ENCODE measurements around the gene GLDN. TPM values are rescaled to one million over a fixed set of nuclear protein-coding genes. Genes with fewer than 3 reads are reported as not detected.

The GLDN gene
- total RNA-seq, 4 donors from 2014 or later: 2.2 to 9.9 (median 4.3) TPM

DNA sequence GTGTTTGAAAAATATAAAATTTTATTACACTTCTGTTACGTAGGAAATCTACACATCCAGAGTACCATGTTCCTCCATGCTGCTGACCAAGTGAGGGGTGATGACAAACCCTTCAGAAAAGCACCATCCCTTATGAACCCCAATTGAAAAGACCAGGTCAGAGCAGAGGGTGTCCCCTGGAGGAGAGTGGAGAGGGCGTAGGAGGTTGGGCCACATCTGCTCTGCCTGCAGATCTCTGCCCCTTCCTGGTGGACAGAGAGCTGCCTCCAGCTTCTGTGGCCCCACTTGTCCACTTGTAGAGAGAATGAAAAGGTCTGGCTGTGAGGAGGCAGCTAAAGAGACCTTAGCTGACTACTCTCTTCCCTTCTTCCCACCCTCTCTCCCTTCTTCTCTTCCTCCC is 55.5 kb downstream of the GLDN start:
- no peaks in the 10 kb centered on the region for H3K9me3 ChIP-seq
- 88% methylated on average over 2 of the region's 2 CpGs for WGBS
- no peak overlapping the region for H3K4me3 ChIP-seq
- no peaks in the 10 kb centered on the region for H3K36me3 ChIP-seq
- H3K4me1 ChIP-seq: no peaks in the 10 kb centered on the region
- peaks cover 0 to 1% (median 0%) of the 10 kb centered on the region in 4 donors for H3K27me3 ChIP-seq
- H3K27ac ChIP-seq (replicated peaks in 1 of 4): no peak overlapping the region
- no peak for DNase-seq (ENCODE audit: extremely low spot score)
- intact Hi-C loops (cut with DNase I): no loop called here
- TF ChIP-seq, protein P1, sequence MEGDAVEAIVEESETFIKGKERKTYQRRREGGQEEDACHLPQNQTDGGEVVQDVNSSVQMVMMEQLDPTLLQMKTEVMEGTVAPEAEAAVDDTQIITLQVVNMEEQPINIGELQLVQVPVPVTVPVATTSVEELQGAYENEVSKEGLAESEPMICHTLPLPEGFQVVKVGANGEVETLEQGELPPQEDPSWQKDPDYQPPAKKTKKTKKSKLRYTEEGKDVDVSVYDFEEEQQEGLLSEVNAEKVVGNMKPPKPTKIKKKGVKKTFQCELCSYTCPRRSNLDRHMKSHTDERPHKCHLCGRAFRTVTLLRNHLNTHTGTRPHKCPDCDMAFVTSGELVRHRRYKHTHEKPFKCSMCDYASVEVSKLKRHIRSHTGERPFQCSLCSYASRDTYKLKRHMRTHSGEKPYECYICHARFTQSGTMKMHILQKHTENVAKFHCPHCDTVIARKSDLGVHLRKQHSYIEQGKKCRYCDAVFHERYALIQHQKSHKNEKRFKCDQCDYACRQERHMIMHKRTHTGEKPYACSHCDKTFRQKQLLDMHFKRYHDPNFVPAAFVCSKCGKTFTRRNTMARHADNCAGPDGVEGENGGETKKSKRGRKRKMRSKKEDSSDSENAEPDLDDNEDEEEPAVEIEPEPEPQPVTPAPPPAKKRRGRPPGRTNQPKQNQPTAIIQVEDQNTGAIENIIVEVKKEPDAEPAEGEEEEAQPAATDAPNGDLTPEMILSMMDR (IDR thresholded peaks at IDR 0.05): no peak
- TF ChIP-seq POLR2AphosphoS5 (IDR thresholded peaks at IDR 0.05): no peak
- TF ChIP-seq POLR2A (IDR thresholded peaks at IDR 0.05; ENCODE audit: low read depth): no peak
- TF ChIP-seq EP300 (IDR thresholded peaks at IDR 0.05): no peak

DNA sequence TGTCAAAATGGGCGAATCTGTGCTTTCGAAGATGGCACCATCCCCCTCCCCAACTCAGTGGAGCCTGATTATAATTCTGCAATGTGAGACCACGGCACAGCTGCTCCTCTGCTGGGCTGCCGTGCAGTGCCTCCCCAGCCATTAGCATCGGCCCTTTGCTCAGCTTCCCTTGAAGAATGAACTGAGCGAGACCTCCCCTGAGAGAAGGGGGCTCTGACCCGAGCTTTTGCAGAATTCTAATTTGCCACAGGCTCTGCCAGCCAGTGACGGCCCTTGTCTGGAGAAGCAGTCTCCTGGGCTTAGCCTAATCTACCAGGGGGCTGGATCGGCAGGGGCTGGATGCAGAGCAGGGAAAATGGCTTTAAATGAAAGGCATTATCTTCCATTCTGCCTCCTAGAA is 57.2 kb downstream of the GLDN start:
- Histone ChIP-seq H3K4me1 (no peaks in the 10 kb centered on the region), H3K27ac (replicated peaks in 1 of 4) (no peak overlapping the region), H3K36me3 (no peaks in the 10 kb centered on the region), H3K27me3 (peaks cover 0 to 6% (median 0%) of the 10 kb centered on the region in 4 donors), H3K4me3 (no peak overlapping the region), H3K9me3 (no peaks in the 10 kb centered on the region)
- intact Hi-C loops (cut with DNase I): no loop called here
- 68% methylated on average over 9 of the region's 9 CpGs for WGBS
- DNase-seq (ENCODE audit: extremely low spot score): no peak
- TF ChIP-seq POLR2AphosphoS5 (IDR thresholded peaks at IDR 0.05) (no peak), POLR2A (IDR thresholded peaks at IDR 0.05; ENCODE audit: low read depth) (no peak), EP300 (IDR thresholded peaks at IDR 0.05) (no peak)
- TF ChIP-seq, protein P1 (IDR thresholded peaks at IDR 0.05): no peak

DNA sequence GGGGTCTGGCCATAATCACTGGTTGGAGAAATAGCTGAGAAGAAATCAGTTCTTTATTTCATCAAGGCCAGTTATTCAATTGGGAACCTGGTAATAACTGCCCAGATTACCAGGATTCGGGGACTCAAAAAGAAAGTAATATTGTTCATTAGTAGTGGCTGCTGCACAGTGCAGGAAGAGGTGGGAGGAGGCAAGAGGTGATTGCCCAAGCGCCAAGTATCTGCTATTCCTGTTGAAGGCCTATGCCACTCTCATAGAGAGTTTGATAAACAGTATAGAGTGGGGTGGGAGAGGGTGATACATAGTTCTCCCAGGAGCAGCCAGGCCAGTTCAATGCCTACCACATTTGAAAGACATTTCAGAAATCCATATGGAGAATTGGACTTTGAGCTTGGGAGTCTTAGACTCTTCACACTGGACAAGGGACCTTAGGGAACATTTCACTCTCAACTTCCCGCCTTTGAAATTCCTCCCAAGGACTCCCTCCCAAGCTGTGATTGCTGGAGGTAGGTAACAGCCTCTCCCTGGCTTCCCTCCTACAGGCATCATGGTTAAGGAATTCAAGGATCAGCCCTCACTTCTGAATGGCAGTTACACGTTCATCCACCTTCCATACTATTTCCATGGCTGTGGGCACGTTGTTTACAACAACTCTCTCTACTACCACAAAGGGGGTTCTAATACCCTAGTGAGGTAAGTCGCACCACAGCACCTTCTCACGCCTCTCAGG is 59.8 kb downstream of the GLDN start:
- Histone ChIP-seq H3K4me3 (no peak overlapping the region), H3K9me3 (no peaks in the 10 kb centered on the region), H3K4me1 (peaks cover 0 to 8% (median 3%) of the 10 kb centered on the region in 4 donors), H3K36me3 (no peaks in the 10 kb centered on the region), H3K27ac (replicated peaks in 1 of 4) (no peak overlapping the region), H3K27me3 (peaks cover 0 to 6% (median 0%) of the 10 kb centered on the region in 4 donors)
- intact Hi-C loops (cut with DNase I): loop anchor here (5.0 kb wide), 3 partner anchors 119 to 239 kb away; no protein-coding TSS in a partner anchor
- 88% methylated on average over 7 of the region's 7 CpGs for WGBS
- no peak for TF ChIP-seq POLR2A (IDR thresholded peaks at IDR 0.05; ENCODE audit: low read depth)
- TF ChIP-seq POLR2AphosphoS5 (IDR thresholded peaks at IDR 0.05): no peak
- TF ChIP-seq, protein P1 (IDR thresholded peaks at IDR 0.05): no peak
- no peak for TF ChIP-seq EP300 (IDR thresholded peaks at IDR 0.05)
- DNase-seq (ENCODE audit: extremely low spot score): no peak

DNA sequence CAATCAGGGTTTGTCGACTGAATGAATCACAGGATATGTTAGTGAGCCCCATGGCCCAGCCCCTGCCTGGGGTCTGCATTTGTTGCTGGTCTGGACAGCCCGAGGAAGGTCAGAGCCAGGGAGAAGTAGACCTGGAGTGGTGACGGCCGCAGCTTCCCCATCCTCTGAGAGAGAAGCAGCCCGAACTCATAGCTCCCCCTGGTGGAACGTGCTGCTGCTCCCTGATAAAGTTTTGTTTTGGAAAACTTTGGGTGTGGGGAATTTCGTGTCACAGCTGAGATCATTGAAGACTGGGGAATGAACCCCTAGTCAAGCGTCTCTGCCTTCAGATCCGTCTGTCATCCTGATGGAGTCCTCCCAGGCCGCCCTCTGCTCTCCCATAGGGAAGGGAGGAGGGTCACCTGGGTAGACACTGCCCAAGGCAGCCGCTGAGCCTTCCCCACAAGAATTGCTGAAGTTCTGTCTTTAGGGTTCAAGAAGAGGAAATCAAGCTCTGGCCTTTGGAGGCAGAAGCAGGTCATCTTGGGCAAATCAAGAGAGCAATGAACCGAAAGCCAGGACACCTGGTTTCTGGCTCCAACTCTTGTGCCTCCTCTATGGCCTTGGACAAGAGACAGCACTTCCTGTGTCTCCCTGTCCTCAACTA is 60.5 kb downstream of the GLDN start:
- Histone ChIP-seq H3K9me3 (no peaks in the 10 kb centered on the region), H3K4me1 (peaks cover 0 to 8% (median 3%) of the 10 kb centered on the region in 4 donors), H3K4me3 (no peak overlapping the region), H3K27ac (replicated peaks in 1 of 4) (no peak overlapping the region), H3K36me3 (no peaks in the 10 kb centered on the region), H3K27me3 (peaks cover 0 to 6% (median 0%) of the 10 kb centered on the region in 4 donors)
- DNase-seq (ENCODE audit: extremely low spot score): peak; percentile 92
- TF ChIP-seq, protein P1 (IDR thresholded peaks at IDR 0.05): peak in 2 of 3 experiments; percentile 31 to 48
- no peak for TF ChIP-seq EP300 (IDR thresholded peaks at IDR 0.05)
- no peak for TF ChIP-seq POLR2A (IDR thresholded peaks at IDR 0.05; ENCODE audit: low read depth)
- no peak for TF ChIP-seq POLR2AphosphoS5 (IDR thresholded peaks at IDR 0.05)
- 33% methylated on average over 9 of the region's 12 CpGs for WGBS
- intact Hi-C loops (cut with DNase I): loop anchor here (5.0 kb wide), 3 partner anchors 120 to 240 kb away; no protein-coding TSS in a partner anchor
